IPS-18a (cell line): ENCODE results near the gene RLBP1.
"Not testable (repeated sequence)": the region's sequence is repeated elsewhere in the genome, so short reads cannot be mapped to it uniquely, and the experiment has no call there.

ENCODE experiments used
- H3K27ac ChIP-seq: one replicate; pipeline ENCODE4 v1.5.1; 2013; ENCODE audit warnings: low read length
- H3K27me3 ChIP-seq: one replicate; pipeline ENCODE4 v1.6.1; 2013; ENCODE audit warnings: mild to moderate bottlenecking, low read length; ENCODE audit not compliant: control insufficient read depth, insufficient read depth
- H3K36me3 ChIP-seq: one replicate; pipeline ENCODE4 v1.6.1; 2013; ENCODE audit warnings: low read depth, low read length; ENCODE audit not compliant: control insufficient read depth
- H3K4me1 ChIP-seq: one replicate; pipeline ENCODE4 v1.6.1; 2013; ENCODE audit warnings: low read depth, low read length; ENCODE audit not compliant: control insufficient read depth
- H3K4me3 ChIP-seq: one replicate; pipeline ENCODE4 v1.5.1; 2013; ENCODE audit warnings: low read length
- H3K9ac ChIP-seq: one replicate; pipeline ENCODE4 v1.6.1; 2013; ENCODE audit warnings: mild to moderate bottlenecking, low read length, moderate library complexity
- H3K9me3 ChIP-seq: one replicate; pipeline ENCODE4 v1.6.1; 2013; ENCODE audit warnings: low read depth, low read length; ENCODE audit not compliant: control insufficient read depth

RLBP1 gene

DNA sequence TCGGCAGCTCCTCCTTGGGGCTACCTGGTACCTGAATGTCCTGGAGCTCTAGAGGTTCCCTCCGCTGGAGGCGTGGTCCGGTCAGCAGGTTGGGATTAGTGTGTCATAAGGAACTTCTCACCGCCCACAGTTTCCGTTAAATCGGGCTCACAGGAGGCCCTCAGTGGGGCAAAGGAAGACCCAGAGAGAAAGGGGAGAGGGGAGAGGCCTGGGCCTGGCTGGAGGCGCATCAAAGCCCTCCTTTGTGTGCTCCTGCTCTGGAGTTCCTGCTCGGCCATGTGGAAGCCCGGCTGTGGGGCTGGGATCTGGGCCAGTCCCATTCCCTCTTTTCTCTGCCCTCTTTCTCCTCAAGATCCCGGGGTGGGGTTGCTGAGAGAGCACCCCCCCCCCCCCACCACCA, at the start of gene RLBP1:
RLBP1 (minus strand) TSS at position 37 of the 400 bp plus-strand sequence. CDS start 2,604 bp downstream, outside the sequence.
- Histone ChIP-seq H3K27ac (no peak within 1 kb of the TSS), H3K4me1 (no peaks in the 10 kb centered on the region), H3K4me3 (no peak within 1 kb of the TSS), H3K9me3 (no peaks in the 10 kb centered on the region), H3K27me3 (no peaks in the 10 kb centered on the region), H3K36me3 (no peaks in the 10 kb centered on the region), H3K9ac (no peak within 1 kb of the TSS)

GRCh38 chr15:89250142-89250541, 28.8 kb upstream of the RLBP1 start:
- H3K4me3 ChIP-seq, H3K4me1 ChIP-seq, H3K9me3 ChIP-seq, H3K27me3 ChIP-seq, H3K27ac ChIP-seq, H3K9ac ChIP-seq: not testable (repeated sequence)
- H3K36me3 ChIP-seq: peaks cover 38% of the 10 kb centered on the region

DNA sequence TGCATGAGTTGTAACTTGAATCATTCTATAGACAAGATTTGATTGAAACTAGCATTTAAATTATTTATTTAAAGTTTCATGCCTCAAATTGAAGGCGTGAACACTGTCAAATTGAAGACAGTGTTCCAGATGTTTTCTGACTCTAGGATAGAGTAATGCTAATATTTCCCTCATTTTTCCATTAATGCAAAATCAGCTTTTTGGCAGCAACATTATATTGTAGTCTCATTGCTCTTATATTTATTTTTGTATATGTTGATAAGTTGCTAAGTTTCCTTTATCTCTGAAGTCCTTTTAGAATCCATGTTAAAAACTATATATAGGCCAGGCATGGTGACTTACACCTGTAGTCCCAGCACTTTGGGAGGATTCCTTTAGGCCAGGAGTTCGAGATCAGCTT, 27.2 kb upstream of the RLBP1 start:
- Histone ChIP-seq H3K9ac (no peak overlapping the region), H3K4me3 (no peak overlapping the region), H3K9me3 (no peaks in the 10 kb centered on the region), H3K36me3 (peaks cover 33% of the 10 kb centered on the region), H3K27me3 (no peaks in the 10 kb centered on the region), H3K4me1 (no peaks in the 10 kb centered on the region), H3K27ac (no peak overlapping the region)

DNA sequence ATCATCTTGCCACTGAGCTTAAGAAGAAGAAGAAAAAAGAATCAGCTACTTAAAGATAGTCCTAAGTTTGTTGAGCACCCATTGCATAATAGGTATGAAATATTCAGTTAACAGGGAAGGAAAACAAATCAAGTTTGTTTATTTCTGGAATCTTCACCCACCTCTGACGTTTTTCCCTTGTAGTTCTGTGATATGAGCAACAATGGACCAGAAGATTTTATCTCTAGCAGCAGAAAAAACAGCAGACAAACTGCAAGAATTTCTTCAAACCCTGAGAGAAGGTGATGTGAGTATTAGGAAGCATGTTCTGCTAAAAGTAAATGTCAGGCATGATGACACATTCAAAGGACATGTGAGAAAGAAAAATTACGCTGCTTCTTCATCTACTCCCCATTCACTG, 26.1 kb upstream of the RLBP1 start:
- H3K4me1 ChIP-seq: no peaks in the 10 kb centered on the region
- peaks cover 33% of the 10 kb centered on the region for H3K36me3 ChIP-seq
- no peak overlapping the region for H3K9ac ChIP-seq
- H3K27ac ChIP-seq: no peak overlapping the region
- H3K27me3 ChIP-seq: no peaks in the 10 kb centered on the region
- H3K9me3 ChIP-seq: no peaks in the 10 kb centered on the region
- H3K4me3 ChIP-seq: no peak overlapping the region

DNA sequence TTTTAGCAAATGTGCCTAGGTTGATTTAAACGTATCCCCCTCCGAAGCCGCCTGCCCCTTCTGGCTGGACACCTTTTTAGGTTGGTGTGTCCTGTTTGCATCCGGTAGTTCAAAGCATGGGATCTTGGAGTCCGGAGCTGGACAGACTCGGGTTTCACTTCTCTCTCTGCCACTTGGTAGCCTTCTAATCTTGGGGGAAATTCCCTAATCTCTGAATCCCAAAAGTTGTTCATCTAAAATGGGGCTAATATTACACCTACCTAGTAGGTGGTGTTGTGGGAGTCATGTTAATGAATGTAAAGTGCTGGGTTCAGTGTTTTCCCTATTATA, 23.2 kb upstream of the RLBP1 start:
- H3K4me1 ChIP-seq: no peaks in the 10 kb centered on the region
- no peaks in the 10 kb centered on the region for H3K9me3 ChIP-seq
- peak overlapping the region; percentile 43 for H3K27ac ChIP-seq
- H3K9ac ChIP-seq: peak overlapping the region; percentile 83
- H3K27me3 ChIP-seq: no peaks in the 10 kb centered on the region
- peak overlapping the region; percentile 94 for H3K4me3 ChIP-seq
- H3K36me3 ChIP-seq: peaks cover 24% of the 10 kb centered on the region

DNA sequence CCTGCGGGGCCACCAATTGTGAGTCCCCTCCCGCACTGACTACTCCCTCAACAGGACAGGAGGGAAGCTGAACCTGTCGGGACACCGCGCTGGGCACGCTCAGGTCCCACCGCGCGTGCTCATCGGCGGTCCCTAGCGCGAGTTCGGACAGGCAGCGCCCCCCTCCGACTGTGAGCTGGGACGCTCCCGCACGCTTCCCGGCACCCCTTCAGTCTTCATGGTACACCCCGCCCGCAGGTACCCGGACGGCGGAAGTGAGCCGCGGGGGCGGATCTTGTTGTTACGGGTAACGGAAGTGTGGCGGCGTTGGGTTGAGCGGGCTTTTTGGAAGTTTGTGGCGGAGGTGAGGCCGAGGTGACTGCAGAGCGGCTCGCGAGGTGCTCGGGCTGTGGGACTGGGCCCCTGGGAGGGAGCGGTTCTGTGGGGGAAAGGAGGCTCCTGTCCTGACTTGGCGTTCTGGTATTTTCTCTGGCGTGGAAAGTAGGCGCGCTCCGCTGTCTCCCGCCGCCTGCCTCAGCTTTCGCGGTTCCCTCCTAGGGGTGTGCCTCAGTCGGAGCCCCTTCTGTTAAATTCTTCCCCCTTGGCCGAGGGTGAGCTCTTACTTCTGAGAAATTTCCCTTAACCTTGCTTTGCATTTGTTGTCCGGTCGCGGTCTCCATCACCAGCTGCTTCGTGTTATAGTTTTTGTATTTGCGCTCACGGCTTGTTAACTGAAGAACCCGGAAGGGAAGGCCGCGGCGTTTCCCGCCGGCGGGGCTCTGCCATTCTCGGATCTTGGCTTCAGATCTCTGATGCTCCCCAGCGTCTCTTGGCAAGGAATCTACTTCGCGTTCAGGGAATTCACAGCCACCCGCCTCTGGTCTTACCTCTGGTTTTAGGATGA, 22.6 kb upstream of the RLBP1 start, which contains the start of gene FANCI:
FANCI (plus strand) TSS at position 289 of the 883 bp plus-strand sequence. CDS start 3,669 bp downstream, outside the sequence.
- H3K4me1 ChIP-seq: no peaks in the 10 kb centered on the region
- no peaks in the 10 kb centered on the region for H3K27me3 ChIP-seq
- H3K4me3 ChIP-seq: peak within 1 kb of the TSS; percentile 94
- H3K9ac ChIP-seq: peak within 1 kb of the TSS; percentile 83
- H3K9me3 ChIP-seq: no peaks in the 10 kb centered on the region
- peaks cover 19% of the 10 kb centered on the region for H3K36me3 ChIP-seq
- H3K27ac ChIP-seq: peak within 1 kb of the TSS; percentile 43

DNA sequence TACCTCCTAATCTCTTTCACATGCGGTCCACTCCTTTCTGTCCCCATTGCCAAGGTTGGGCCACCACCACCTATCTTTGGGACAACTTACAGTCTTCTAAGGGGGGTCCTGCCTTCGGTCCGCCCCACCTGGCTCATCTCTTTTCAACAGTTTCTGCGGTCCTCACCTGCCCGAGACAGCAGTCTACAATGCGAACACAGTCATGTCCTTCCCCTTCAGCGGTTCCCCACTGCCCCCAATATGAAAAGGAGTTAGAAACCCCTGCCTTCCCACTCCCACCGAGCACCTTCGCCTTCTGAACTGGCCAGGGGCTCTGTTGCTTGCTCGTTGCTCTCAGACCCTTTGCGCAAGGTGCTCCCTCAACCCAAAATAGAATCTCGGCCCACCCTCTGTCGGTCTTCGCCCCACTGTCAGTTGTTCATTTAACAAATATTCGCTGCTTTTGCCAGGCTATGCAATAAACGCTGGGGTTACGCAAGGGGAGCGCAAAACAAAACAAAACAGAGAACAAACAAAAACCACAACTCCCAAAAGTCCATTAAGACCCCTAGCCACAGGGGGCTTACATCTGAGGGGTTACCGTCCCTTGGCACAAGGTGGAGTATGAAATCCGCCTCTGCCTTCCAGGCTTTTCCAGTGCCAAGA, 21.8 kb upstream of the RLBP1 start:
- Histone ChIP-seq H3K9me3 (no peaks in the 10 kb centered on the region), H3K36me3 (peaks cover 11% of the 10 kb centered on the region), H3K4me3 (peak overlapping the region; percentile 94), H3K27ac (no peak overlapping the region), H3K27me3 (no peaks in the 10 kb centered on the region), H3K9ac (peak overlapping the region; percentile 83), H3K4me1 (no peaks in the 10 kb centered on the region)

- not testable (repeated sequence) for H3K27ac ChIP-seq, H3K4me3 ChIP-seq, H3K9me3 ChIP-seq, H3K4me1 ChIP-seq, H3K36me3 ChIP-seq, H3K27me3 ChIP-seq, H3K9ac ChIP-seq
Observed at GRCh38 chr15:89239883-89240810, 18.8 kb upstream of the RLBP1 start.

DNA sequence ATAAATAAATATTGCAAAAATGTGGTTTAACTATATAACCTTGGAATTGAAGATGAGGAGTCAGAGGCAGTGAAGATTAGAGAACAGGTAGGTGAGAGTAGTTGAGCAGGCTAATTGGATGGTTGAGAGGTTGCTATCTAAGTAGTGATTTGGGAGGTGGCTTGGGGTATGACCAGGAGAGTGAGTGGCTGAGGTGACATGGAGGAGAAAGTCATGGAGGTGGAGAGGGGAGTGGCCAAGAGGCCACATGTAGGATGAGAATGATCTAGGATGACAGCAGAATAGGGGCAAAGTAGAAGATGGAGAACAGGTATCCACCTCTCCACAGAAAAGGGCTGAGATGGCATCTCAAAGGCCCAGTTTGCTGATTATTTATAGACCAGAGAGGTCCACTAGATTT, 10.5 kb upstream of the RLBP1 start:
- Histone ChIP-seq H3K9ac (no peak overlapping the region), H3K27me3 (no peaks in the 10 kb centered on the region), H3K4me3 (no peak overlapping the region), H3K9me3 (no peaks in the 10 kb centered on the region), H3K27ac (no peak overlapping the region), H3K4me1 (no peaks in the 10 kb centered on the region), H3K36me3 (no peaks in the 10 kb centered on the region)

- H3K27me3 ChIP-seq: no peaks in the 10 kb centered on the region
- no peak overlapping the region for H3K27ac ChIP-seq
- no peaks in the 10 kb centered on the region for H3K4me1 ChIP-seq
- H3K9ac ChIP-seq: no peak overlapping the region
- H3K9me3 ChIP-seq: no peaks in the 10 kb centered on the region
- no peaks in the 10 kb centered on the region for H3K36me3 ChIP-seq
- no peak overlapping the region for H3K4me3 ChIP-seq
Observed at GRCh38 chr15:89230277-89230676, 8.9 kb upstream of the RLBP1 start.

- Histone ChIP-seq H3K36me3 (no peaks in the 10 kb centered on the region), H3K9ac (no peak overlapping the region), H3K4me1 (no peaks in the 10 kb centered on the region), H3K27me3 (no peaks in the 10 kb centered on the region), H3K9me3 (no peaks in the 10 kb centered on the region), H3K4me3 (no peak overlapping the region), H3K27ac (no peak overlapping the region)
Observed at GRCh38 chr15:89227425-89227824, 6.0 kb upstream of the RLBP1 start.
